Stomach (tissue), 9 donors: Measurements from ENCODE around the gene NSD2. TPM values are rescaled to one million over a fixed set of nuclear protein-coding genes. Genes with fewer than 3 reads are reported as not detected.

Experiments used
- DNase-seq, 2 donors: peaks; one replicate each; pipeline versions ENCODE4 v3.0.0 to v3.0.0-alpha.2; 2013 to 2019
- H3K27ac ChIP-seq, 5 donors: fragments of 200-600 bp in 4 of 5; sonication (generic) in 4 of 5; one replicate each; pipeline ENCODE4 v1.5.1; 2013 to 2019; ENCODE audit warnings: mild to moderate bottlenecking in 1 of 5, moderate library complexity in 1 of 5
- H3K27me3 ChIP-seq, 3 donors: fragments of 200-600 bp; sonication (generic); one replicate each; pipeline ENCODE4 v1.5.1; 2017 to 2019; ENCODE audit warnings: mixed run types in 1 of 3
- H3K36me3 ChIP-seq, 4 donors: fragments of 200-600 bp; sonication (generic); 1 replicate in 3 of 4; 2 replicates in 1 of 4; pipeline ENCODE4 v1.5.1; 2016 to 2019
- H3K4me1 ChIP-seq, 4 donors: fragments of 200-600 bp; sonication (generic); one replicate each; pipeline ENCODE4 v1.5.1; 2016 to 2019
- H3K4me3 ChIP-seq, 4 donors: fragments of 200-600 bp; sonication (generic) in 3 of 4; one replicate each; pipeline ENCODE4 v1.5.1; 2016 to 2019; ENCODE audit warnings: mild to moderate bottlenecking in 1 of 4
- H3K9me3 ChIP-seq, 4 donors: fragments of 200-600 bp; sonication (generic); one replicate each; pipeline ENCODE4 v1.5.1; 2016 to 2019
- CTCF ChIP-seq, 7 experiments: fragments of 450-650 bp in 4 of 7; fragments of 200-600 bp in 3 of 7; sonication (generic) in 3 of 7; IDR thresholded peaks; one replicate each; pipeline ENCODE4 v1.5.1; 2016 to 2019; ENCODE audit warnings: antibody characterized with exemption in 7 of 7, control low read depth in 2 of 7, mild to moderate bottlenecking in 1 of 7
- EP300 ChIP-seq: sonication (generic); formaldehyde crosslinking; IDR thresholded peaks from one replicate; pipeline ENCODE4 v1.6.1; 2017; ENCODE audit warnings: antibody characterized with exemption
- POLR2A ChIP-seq, 4 donors: fragments of 450-650 bp; IDR thresholded peaks; one replicate each; pipeline ENCODE4 v1.6.1; 2016; ENCODE audit warnings: antibody characterized with exemption in 4 of 4, control low read depth in 2 of 4, mild to moderate bottlenecking in 1 of 4, moderate library complexity in 1 of 4
- POLR2AphosphoS5 ChIP-seq, 3 donors: sonication (generic); formaldehyde crosslinking; IDR thresholded peaks; one replicate each; pipeline ENCODE4 v1.6.1; 2016; ENCODE audit warnings: antibody characterized with exemption in 3 of 3
- WGBS, 5 donors: extraction: QIAGEN DNeasy Blood & Tissue Kit in 3 of 5; methylation state at CpG; one replicate each; pipeline versions ENCODE4 v1.1.5 to v1.1.7; 2013 to 2018; 5-methylcytosine and 5-hydroxymethylcytosine counted together
- intact Hi-C: fragments of 100-400 bp; cut with DNase I; formaldehyde crosslinking; loops from one replicate; pipeline ENCODE4 v1.15.1; 2023; ENCODE audit warnings: low total_unique reads
- polyA plus RNA-seq, 3 donors: library from polyadenylated mRNA; stranded (reverse); fragments of 200-250 nt; gene quantifications; one replicate each; pipeline ENCODE4 v1.2.3, GENCODE V29; 2013
- total RNA-seq, 5 donors: library from RNA; depleted of rRNA; stranded (reverse); fragments of >200 nt; gene quantifications; one replicate each; pipeline versions ENCODE4 v1.1.0 to v1.2.3, GENCODE V29; 2014 to 2016
- donor health status: healthy with polysubstance abuse.
- donor health status: Bipolar disorder and iron deficiency.
- donor health status: healthy.

NSD2 gene
- total and polyA plus RNA-seq, 8 donors, result 4.9 to 176 (median 56.9) TPM

- DNase-seq, result no peak
- Histone ChIP-seq H3K27ac (no peak overlapping the region), H3K4me3 (no peak overlapping the region), H3K36me3 (peaks cover 37 to 93% (median 81%) of the 10 kb centered on the region in 4 donors), H3K4me1 (no peaks in the 10 kb centered on the region), H3K9me3 (no peaks in the 10 kb centered on the region), H3K27me3 (no peaks in the 10 kb centered on the region)
- WGBS, 5 donors, result 86 to 95% (median 90%) methylated on average over 15 of the region's 15 CpGs
- TF ChIP-seq CTCF (IDR thresholded peaks at IDR 0.05) (no peak), POLR2A (IDR thresholded peaks at IDR 0.05) (no peak), POLR2AphosphoS5 (IDR thresholded peaks at IDR 0.05) (no peak), EP300 (no peak)
- intact Hi-C loops, result no loop called here
Measured at GRCh38 chr4:1961038-1961437, 89.8 kb downstream of the NSD2 start.

- Histone ChIP-seq H3K27me3 (no peaks in the 10 kb centered on the region), H3K4me3 (no peak overlapping the region), H3K36me3 (peaks cover 37 to 88% (median 77%) of the 10 kb centered on the region in 4 donors), H3K9me3 (no peaks in the 10 kb centered on the region), H3K4me1 (no peaks in the 10 kb centered on the region), H3K27ac (no peak overlapping the region)
- WGBS, 5 donors, result 85 to 90% (median 89%) methylated on average over 4 of the region's 4 CpGs
- no peak for DNase-seq
- intact Hi-C loops, result no loop called here
- TF ChIP-seq CTCF (IDR thresholded peaks at IDR 0.05), result no peak
- no peak for TF ChIP-seq POLR2AphosphoS5 (IDR thresholded peaks at IDR 0.05)
- no peak for TF ChIP-seq EP300
- TF ChIP-seq POLR2A (IDR thresholded peaks at IDR 0.05), result no peak
Measured at GRCh38 chr4:1961563-1961962, 90.4 kb downstream of the NSD2 start.

- intact Hi-C loops, result no loop called here
- WGBS, 5 donors, result 71 to 85% (median 79%) methylated on average over 4 of the region's 4 CpGs
- DNase-seq, result no peak
- Histone ChIP-seq H3K9me3 (no peaks in the 10 kb centered on the region), H3K36me3 (peaks cover 34 to 79% (median 66%) of the 10 kb centered on the region in 4 donors), H3K4me3 (no peak overlapping the region), H3K27ac (no peak overlapping the region), H3K27me3 (no peaks in the 10 kb centered on the region), H3K4me1 (no peaks in the 10 kb centered on the region)
- TF ChIP-seq POLR2A (IDR thresholded peaks at IDR 0.05) (no peak), POLR2AphosphoS5 (IDR thresholded peaks at IDR 0.05) (no peak), CTCF (IDR thresholded peaks at IDR 0.05) (no peak)
Measured at GRCh38 chr4:1962980-1963379, 91.8 kb downstream of the NSD2 start.

GRCh38 chr4:1964443-1964842 is 93.2 kb downstream of the NSD2 start:
- Histone ChIP-seq H3K9me3 (no peaks in the 10 kb centered on the region), H3K36me3 (peaks cover 21 to 78% (median 65%) of the 10 kb centered on the region in 4 donors), H3K27me3 (no peaks in the 10 kb centered on the region), H3K27ac (no peak overlapping the region), H3K4me1 (no peaks in the 10 kb centered on the region), H3K4me3 (no peak overlapping the region)
- WGBS, 5 donors, result 32 to 64% (median 42%) methylated on average over 6 of the region's 6 CpGs
- intact Hi-C loops, result no loop called here
- DNase-seq, result no peak
- no peak for TF ChIP-seq POLR2AphosphoS5 (IDR thresholded peaks at IDR 0.05)
- no peak for TF ChIP-seq POLR2A (IDR thresholded peaks at IDR 0.05)
- no peak for TF ChIP-seq EP300
- no peak for TF ChIP-seq CTCF (IDR thresholded peaks at IDR 0.05)
